Adipocyte (in vitro differentiated cells): ENCODE data around the gene LYST.
"Not testable (repeated sequence)": the region's sequence is repeated elsewhere in the genome, so short reads cannot be mapped to it uniquely, and the experiment has no call there.

Source experiments
- DNase-seq: peaks from one replicate; pipeline ENCODE4 v3.0.0-alpha.2; 2015; ENCODE audit warnings: low read depth
- H3K27me3 ChIP-seq: replicated peaks from 2 replicates; pipeline ENCODE4 v1.7.0; 2013; ENCODE audit warnings: mild to moderate bottlenecking, low read length, moderate library complexity; ENCODE audit not compliant: control insufficient read depth, insufficient read depth
- H3K36me3 ChIP-seq: 2 replicates; pipeline ENCODE4 v1.7.0; 2013; ENCODE audit warnings: low read length, mild to moderate bottlenecking, moderate library complexity; ENCODE audit not compliant: control insufficient read depth, insufficient read depth, severe bottlenecking
- H3K4me1 ChIP-seq: 2 replicates; pipeline ENCODE4 v1.7.0; 2013; ENCODE audit warnings: mild to moderate bottlenecking, low read length, moderate library complexity; ENCODE audit not compliant: control insufficient read depth, insufficient read depth
- H3K4me3 ChIP-seq: 2 replicates; pipeline ENCODE4 v1.7.0; 2013; ENCODE audit warnings: mild to moderate bottlenecking, low read length, moderate library complexity
- H3K9ac ChIP-seq: 2 replicates; pipeline ENCODE4 v1.7.0; 2013; ENCODE audit warnings: mild to moderate bottlenecking, low read length, moderate library complexity
- H3K9me3 ChIP-seq: 2 replicates; pipeline ENCODE4 v1.7.0; 2013; ENCODE audit warnings: mild to moderate bottlenecking, low read length, moderate library complexity; ENCODE audit not compliant: control insufficient read depth

The LYST gene

GRCh38 chr1:235622936-235623779 lies 243.5 kb downstream of the LYST start:
- Histone ChIP-seq H3K4me1 (peaks cover 5% of the 10 kb centered on the region), H3K9me3 (no peaks in the 10 kb centered on the region), H3K4me3 (no peak overlapping the region), H3K9ac (no peak overlapping the region), H3K27me3 (peaks cover 25% of the 10 kb centered on the region), H3K36me3 (no peaks in the 10 kb centered on the region)
- no peak for DNase-seq

DNA sequence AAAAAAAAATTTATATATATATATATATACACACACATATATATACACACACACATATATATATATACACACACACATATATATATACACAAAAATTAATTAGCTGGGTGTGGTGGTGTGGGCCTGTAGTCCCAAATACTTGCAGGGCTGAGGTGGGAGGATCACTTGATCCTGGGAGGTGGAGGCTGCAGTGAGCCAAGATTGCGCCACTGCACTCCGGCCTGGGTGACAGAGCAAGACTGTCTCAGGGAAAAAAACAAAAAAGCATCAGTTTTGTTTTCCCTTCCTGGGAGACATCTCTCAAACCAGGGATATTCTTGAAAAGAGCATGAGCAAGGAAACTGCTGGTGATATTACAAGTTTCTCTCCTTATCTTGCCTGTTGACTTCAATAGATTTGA lies 247.6 kb downstream of the LYST start:
- H3K36me3 ChIP-seq, H3K4me3 ChIP-seq, H3K4me1 ChIP-seq, H3K9me3 ChIP-seq, H3K9ac ChIP-seq: not testable (repeated sequence)
- H3K27me3 ChIP-seq, result peaks cover 24% of the 10 kb centered on the region
- peak; percentile 21 for DNase-seq

GRCh38 chr1:235617808-235618207 lies 248.9 kb downstream of the LYST start:
- no peaks in the 10 kb centered on the region for H3K9me3 ChIP-seq
- no peak overlapping the region for H3K9ac ChIP-seq
- DNase-seq, result peak; percentile 58
- H3K4me3 ChIP-seq, result no peak overlapping the region
- H3K36me3 ChIP-seq, result no peaks in the 10 kb centered on the region
- H3K4me1 ChIP-seq, result peaks cover 9% of the 10 kb centered on the region
- peaks cover 21% of the 10 kb centered on the region for H3K27me3 ChIP-seq

DNA sequence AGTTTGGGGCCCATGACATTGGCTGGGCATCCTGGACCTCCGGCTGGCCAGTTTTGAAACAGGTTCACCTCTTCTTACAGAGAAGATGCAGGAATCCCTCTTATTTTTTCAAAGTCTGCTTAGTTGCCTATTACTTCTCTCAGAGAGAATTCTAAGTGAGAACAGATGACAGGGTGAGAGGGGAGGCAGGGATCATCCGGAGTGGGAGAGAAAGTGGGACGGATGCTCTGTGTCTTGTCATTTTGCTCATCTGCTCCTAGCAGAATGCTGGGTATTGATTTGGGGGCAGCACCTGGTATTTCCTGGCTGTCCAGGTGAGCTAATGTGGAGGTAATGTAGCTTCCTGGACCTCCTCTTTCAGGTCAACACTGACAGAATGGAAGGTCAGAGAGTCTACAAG lies 249.6 kb downstream of the LYST start:
- H3K9ac ChIP-seq, result no peak overlapping the region
- no peaks in the 10 kb centered on the region for H3K9me3 ChIP-seq
- H3K4me1 ChIP-seq, result peaks cover 9% of the 10 kb centered on the region
- peaks cover 21% of the 10 kb centered on the region for H3K27me3 ChIP-seq
- no peak for DNase-seq
- H3K36me3 ChIP-seq, result no peaks in the 10 kb centered on the region
- no peak overlapping the region for H3K4me3 ChIP-seq

GRCh38 chr1:235614442-235614954 lies 252.2 kb downstream of the LYST start:
- DNase-seq, result no peak
- Histone ChIP-seq H3K27me3 (peaks cover 27% of the 10 kb centered on the region), H3K9ac (no peak overlapping the region), H3K9me3 (no peaks in the 10 kb centered on the region), H3K4me1 (peaks cover 9% of the 10 kb centered on the region), H3K4me3 (no peak overlapping the region), H3K36me3 (no peaks in the 10 kb centered on the region)

DNA sequence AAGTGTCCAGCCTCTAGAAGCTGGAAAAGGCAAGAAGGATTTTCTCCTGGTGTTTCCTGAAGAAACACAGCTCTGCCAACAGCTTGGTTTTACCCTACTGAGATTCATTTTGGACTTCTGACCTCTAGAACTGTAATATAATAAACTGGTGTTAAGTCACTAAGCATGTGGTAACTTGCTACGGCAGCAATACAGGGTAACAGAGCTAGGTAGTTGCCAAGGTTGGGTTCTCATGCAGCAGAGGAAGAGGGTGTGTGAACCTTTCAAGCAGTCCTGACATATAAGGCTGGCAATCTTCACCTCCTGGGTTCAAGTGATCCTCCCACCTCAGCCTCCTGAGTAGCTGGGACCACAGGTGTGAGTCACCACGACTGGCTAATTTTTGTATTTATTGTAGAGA lies 253.1 kb downstream of the LYST start:
- H3K27me3 ChIP-seq, result peaks cover 27% of the 10 kb centered on the region
- H3K9me3 ChIP-seq, result no peaks in the 10 kb centered on the region
- no peaks in the 10 kb centered on the region for H3K36me3 ChIP-seq
- peaks cover 7% of the 10 kb centered on the region for H3K4me1 ChIP-seq
- H3K4me3 ChIP-seq, result no peak overlapping the region
- no peak for DNase-seq
- H3K9ac ChIP-seq, result no peak overlapping the region

DNA sequence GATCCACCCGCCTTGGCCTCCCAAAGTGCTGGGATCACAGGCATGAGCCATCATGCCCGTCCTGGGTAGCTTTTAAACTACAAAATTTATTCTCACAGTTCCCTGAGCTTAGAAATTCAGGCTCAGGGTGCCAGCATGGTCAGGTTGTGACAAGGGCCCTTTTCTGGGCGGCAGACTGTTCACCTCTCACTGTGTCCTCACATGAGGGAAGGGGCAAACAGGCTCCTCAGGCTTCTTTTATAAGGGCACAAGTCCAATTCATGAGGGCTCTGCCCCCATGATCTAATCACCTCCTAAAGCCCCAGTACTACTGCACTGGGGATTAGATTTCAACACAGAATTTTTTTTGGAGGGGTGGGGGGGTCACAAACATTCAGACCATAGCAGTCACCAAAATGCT lies 253.9 kb downstream of the LYST start:
- no peak overlapping the region for H3K4me3 ChIP-seq
- H3K9ac ChIP-seq, result no peak overlapping the region
- no peaks in the 10 kb centered on the region for H3K4me1 ChIP-seq
- H3K9me3 ChIP-seq, result no peaks in the 10 kb centered on the region
- H3K27me3 ChIP-seq, result peaks cover 27% of the 10 kb centered on the region
- no peak for DNase-seq
- H3K36me3 ChIP-seq, result no peaks in the 10 kb centered on the region
